Thyroid gland (tissue), 4 donors: ENCODE data around the gene DIS3L2.

Source experiments
- POLR2A ChIP-seq, 2 donors: fragments of 450-650 bp; IDR thresholded peaks; one replicate each; pipeline ENCODE4 v1.6.1; 2017; ENCODE audit warnings: antibody characterized with exemption in 2 of 2, mild to moderate bottlenecking in 2 of 2, moderate library complexity in 1 of 2
- TF ChIP-seq, protein P1 (sequence below), 6 experiments: fragments of 200-600 bp in 3 of 6; fragments of 450-650 bp in 3 of 6; sonication (generic) in 3 of 6; IDR thresholded peaks; one replicate each; pipeline ENCODE4 v1.5.1; 2016 to 2019; ENCODE audit warnings: antibody characterized with exemption in 6 of 6, mild to moderate bottlenecking in 2 of 6, inconsistent platforms in 1 of 6, moderate library complexity in 1 of 6

DNA sequence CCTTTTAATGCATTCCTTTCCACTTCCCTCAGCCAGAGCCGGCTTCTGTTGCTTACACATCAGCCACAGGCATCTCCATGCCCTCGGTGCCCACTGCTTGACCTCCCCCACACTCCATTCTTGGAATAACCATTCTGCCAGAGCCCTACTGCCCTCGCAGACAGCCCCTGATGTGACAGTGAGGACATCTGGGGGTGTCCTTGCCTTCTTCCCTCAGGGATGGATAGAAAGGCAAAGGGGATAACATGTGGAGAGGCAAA is 28.9 kb upstream of the DIS3L2 start:
- TF ChIP-seq, protein P1, sequence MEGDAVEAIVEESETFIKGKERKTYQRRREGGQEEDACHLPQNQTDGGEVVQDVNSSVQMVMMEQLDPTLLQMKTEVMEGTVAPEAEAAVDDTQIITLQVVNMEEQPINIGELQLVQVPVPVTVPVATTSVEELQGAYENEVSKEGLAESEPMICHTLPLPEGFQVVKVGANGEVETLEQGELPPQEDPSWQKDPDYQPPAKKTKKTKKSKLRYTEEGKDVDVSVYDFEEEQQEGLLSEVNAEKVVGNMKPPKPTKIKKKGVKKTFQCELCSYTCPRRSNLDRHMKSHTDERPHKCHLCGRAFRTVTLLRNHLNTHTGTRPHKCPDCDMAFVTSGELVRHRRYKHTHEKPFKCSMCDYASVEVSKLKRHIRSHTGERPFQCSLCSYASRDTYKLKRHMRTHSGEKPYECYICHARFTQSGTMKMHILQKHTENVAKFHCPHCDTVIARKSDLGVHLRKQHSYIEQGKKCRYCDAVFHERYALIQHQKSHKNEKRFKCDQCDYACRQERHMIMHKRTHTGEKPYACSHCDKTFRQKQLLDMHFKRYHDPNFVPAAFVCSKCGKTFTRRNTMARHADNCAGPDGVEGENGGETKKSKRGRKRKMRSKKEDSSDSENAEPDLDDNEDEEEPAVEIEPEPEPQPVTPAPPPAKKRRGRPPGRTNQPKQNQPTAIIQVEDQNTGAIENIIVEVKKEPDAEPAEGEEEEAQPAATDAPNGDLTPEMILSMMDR (IDR thresholded peaks at IDR 0.05) = no peak
- no peak for TF ChIP-seq POLR2A (IDR thresholded peaks at IDR 0.05)
